Subcutaneous abdominal adipose tissue (tissue), 5 donors: ENCODE data around the gene NAV1.

Source experiments
- H3K27ac ChIP-seq: one replicate; pipeline ENCODE4 v1.7.0; 2013; ENCODE audit warnings: low read depth, mild to moderate bottlenecking, inconsistent platforms, low read length, moderate library complexity
- H3K27me3 ChIP-seq, 5 donors: one replicate each; pipeline ENCODE4 v1.7.0; 2013; ENCODE audit warnings: low read length in 5 of 5, inconsistent platforms in 1 of 5; ENCODE audit not compliant: control insufficient read depth in 5 of 5, insufficient read depth in 4 of 5
- H3K36me3 ChIP-seq, 5 donors: one replicate each; pipeline ENCODE4 v1.7.0; 2013; ENCODE audit warnings: low read length in 5 of 5; ENCODE audit not compliant: control insufficient read depth in 5 of 5, insufficient read depth in 5 of 5
- H3K4me1 ChIP-seq, 5 donors: one replicate each; pipeline ENCODE4 v1.7.0; 2013; ENCODE audit warnings: low read length in 5 of 5, mild to moderate bottlenecking in 3 of 5, moderate library complexity in 1 of 5; ENCODE audit not compliant: control insufficient read depth in 5 of 5, insufficient read depth in 5 of 5
- H3K4me3 ChIP-seq, 5 donors: one replicate each; pipeline ENCODE4 v1.7.0; 2013; ENCODE audit warnings: low read length in 5 of 5, low read depth in 1 of 5
- H3K9ac ChIP-seq, 5 donors: one replicate each; pipeline ENCODE4 v1.7.0; 2013; ENCODE audit warnings: low read length in 5 of 5, mild to moderate bottlenecking in 4 of 5, moderate library complexity in 3 of 5
- H3K9me3 ChIP-seq, 5 donors: one replicate each; pipeline ENCODE4 v1.7.0; 2013; ENCODE audit warnings: low read length in 5 of 5; ENCODE audit not compliant: control insufficient read depth in 5 of 5
- donor health status: healthy.
- donor health status: healthy.
- donor health status: healthy.
- donor health status: healthy.
- donor health status: healthy.

Gene NAV1

GRCh38 chr1:201562659-201563405 is 23.9 kb downstream of the NAV1 start:
- H3K27ac ChIP-seq: peak overlapping the region; percentile 54
- peaks cover 0 to 2% (median 0%) of the 10 kb centered on the region in 5 donors for H3K27me3 ChIP-seq
- H3K4me1 ChIP-seq: peaks cover 17 to 95% (median 60%) of the 10 kb centered on the region in 5 donors
- H3K9ac ChIP-seq: peak overlapping the region in 1 of 5 donors; percentile 13
- no peak overlapping the region for H3K4me3 ChIP-seq
- no peaks in the 10 kb centered on the region for H3K9me3 ChIP-seq
- no peaks in the 10 kb centered on the region for H3K36me3 ChIP-seq

- Histone ChIP-seq H3K27ac (peak overlapping the region; percentile 46), H3K36me3 (no peaks in the 10 kb centered on the region), H3K4me1 (peaks cover 18 to 95% (median 59%) of the 10 kb centered on the region in 5 donors), H3K9ac (no peak overlapping the region), H3K27me3 (peaks cover 0 to 2% (median 0%) of the 10 kb centered on the region in 5 donors), H3K9me3 (no peaks in the 10 kb centered on the region), H3K4me3 (no peak overlapping the region)
These were observed 24.5 kb downstream of the NAV1 start for GRCh38 chr1:201563406-201563780.

DNA sequence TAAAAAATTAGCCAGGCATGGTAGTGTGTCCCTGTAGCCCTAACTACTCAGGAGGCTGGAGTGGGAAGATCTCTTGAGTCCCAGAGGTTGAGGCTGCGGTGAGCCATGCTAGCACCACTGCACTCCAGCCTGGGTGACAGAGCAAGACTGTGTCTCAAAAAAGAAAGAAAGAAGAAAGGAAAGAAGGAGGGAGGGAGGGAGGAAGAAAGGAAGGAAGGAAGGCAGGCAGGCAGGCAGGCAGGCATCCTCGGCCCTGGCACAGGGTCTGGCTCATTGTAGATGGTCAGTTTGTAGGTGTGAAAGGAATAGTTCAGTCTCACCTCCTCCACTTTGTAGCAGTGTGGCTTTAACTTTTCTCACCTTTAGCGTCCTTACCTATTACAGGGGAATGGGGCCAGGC is 25.0 kb downstream of the NAV1 start:
- Histone ChIP-seq H3K4me1 (peaks cover 18 to 97% (median 63%) of the 10 kb centered on the region in 5 donors), H3K9me3 (no peaks in the 10 kb centered on the region), H3K27ac (peak overlapping the region; percentile 46)

DNA sequence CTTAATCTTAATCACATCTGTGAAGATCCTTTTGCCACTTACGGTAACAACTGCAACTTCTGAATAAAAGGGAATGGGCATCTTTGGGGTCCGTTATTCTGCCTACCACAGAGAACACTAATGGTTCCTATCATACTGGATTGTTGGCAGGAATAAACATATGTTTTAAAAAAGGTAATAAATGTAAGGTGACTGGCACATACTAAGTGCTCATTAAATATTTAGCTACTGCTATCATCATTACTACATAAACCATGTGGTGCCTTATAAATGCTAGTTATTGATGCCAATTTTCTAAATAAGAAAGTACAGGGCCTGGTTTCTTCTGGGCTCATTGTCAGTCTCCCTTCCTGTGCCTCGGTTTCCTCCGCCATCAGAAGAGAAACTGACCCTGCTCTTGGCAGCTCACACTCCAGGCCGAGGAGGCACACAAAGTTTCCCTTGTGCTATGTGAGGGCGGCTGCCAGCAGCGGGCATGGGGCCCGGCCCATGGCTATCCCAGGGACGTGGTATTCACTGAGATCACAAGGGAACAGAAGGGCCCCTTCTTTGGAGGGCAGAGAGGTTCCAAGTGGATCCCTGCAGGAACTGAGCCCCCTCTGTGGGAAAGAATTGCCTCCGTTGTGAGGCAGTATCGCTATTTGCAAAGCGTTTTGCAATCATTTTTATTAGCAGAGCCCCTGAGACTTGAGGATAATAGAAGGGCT is 26.2 kb downstream of the NAV1 start:
- H3K9ac ChIP-seq: no peak overlapping the region
- peaks cover 0 to 2% (median 0%) of the 10 kb centered on the region in 5 donors for H3K27me3 ChIP-seq
- peaks cover 11 to 97% (median 60%) of the 10 kb centered on the region in 5 donors for H3K4me1 ChIP-seq
- no peaks in the 10 kb centered on the region for H3K36me3 ChIP-seq
- no peaks in the 10 kb centered on the region for H3K9me3 ChIP-seq
- H3K27ac ChIP-seq: no peak overlapping the region
- no peak overlapping the region for H3K4me3 ChIP-seq

More for the DNA sequence above, 25.0 kb downstream of the NAV1 start:
- Histone ChIP-seq H3K9ac (no peak overlapping the region), H3K27me3 (peaks cover 0 to 2% (median 0%) of the 10 kb centered on the region in 5 donors), H3K36me3 (no peaks in the 10 kb centered on the region), H3K4me3 (no peak overlapping the region)

- Histone ChIP-seq H3K9me3 (no peaks in the 10 kb centered on the region), H3K4me3 (no peak overlapping the region), H3K9ac (peak overlapping the region in 1 of 5 donors; percentile 34), H3K36me3 (no peaks in the 10 kb centered on the region), H3K27ac (peak overlapping the region; percentile 54), H3K4me1 (peaks cover 4 to 97% (median 54%) of the 10 kb centered on the region in 5 donors), H3K27me3 (peaks cover 0 to 2% (median 0%) of the 10 kb centered on the region in 5 donors)
These were observed 27.0 kb downstream of the NAV1 start for GRCh38 chr1:201565771-201566528.

DNA sequence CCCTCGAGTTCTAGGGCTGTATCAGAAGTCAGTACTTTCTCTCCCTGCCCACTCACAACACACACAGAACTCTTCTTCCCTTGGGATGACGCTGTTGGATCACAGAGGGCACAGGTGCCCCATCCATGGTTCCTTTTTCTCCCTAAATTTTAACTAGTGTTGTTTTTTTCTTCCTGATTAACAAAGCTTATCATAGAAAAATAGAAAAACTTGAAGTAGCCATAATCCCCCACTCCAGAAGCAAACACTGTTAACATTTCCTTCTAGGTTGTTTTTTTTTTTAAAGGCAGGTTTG is 27.5 kb downstream of the NAV1 start:
- Histone ChIP-seq H3K9me3 (no peaks in the 10 kb centered on the region), H3K4me3 (no peak overlapping the region), H3K36me3 (no peaks in the 10 kb centered on the region), H3K4me1 (peaks cover 3 to 97% (median 51%) of the 10 kb centered on the region in 5 donors), H3K9ac (no peak overlapping the region), H3K27me3 (peaks cover 0 to 2% (median 0%) of the 10 kb centered on the region in 5 donors), H3K27ac (peak overlapping the region; percentile 54)

DNA sequence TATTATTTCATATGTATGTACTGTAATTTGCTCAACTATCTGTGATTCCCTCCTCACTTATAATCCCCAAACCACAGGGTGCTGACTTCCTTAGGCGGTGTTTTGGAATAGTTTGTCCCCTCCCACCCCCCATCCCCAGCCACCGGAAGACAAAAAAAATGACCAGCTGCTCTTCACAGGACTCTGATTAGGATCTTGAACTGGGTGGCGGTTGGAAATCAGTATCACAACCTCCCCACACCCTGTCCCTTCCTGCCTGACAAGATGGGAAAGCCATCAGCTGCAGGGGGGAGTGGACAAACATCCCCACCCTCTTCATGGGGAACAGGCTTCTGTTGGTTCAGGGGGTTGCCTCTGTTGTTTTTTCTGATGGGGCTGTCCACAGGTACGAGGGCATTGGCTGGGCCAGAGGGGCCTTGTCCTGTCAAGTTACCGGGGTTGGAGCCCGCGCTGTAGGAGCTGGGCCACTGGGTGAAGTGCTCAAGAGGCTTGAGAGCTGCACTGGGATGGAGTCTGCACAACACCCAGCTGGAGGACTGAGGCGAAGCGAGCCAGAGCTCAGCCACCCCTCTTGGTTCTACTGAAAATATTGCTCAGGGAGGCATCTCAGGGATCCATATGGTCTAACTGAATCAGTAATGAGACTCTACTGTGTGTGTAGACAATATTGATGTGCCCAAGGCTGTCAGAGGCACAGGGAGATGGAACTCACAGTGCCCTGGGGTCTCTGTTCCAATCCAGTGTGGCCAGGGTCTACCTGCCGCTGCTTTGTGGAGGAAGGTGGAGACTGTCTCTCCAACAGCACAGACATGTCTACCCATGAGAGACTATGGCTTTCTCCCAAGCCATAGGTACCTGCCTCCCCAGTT is 28.2 kb downstream of the NAV1 start:
- no peak overlapping the region for H3K9ac ChIP-seq
- H3K9me3 ChIP-seq: no peaks in the 10 kb centered on the region
- H3K4me1 ChIP-seq: peaks cover 3 to 92% (median 44%) of the 10 kb centered on the region in 5 donors
- peaks cover 0 to 2% (median 0%) of the 10 kb centered on the region in 5 donors for H3K27me3 ChIP-seq
- H3K36me3 ChIP-seq: no peaks in the 10 kb centered on the region
- peak overlapping the region; percentile 10 for H3K27ac ChIP-seq
- H3K4me3 ChIP-seq: no peak overlapping the region

DNA sequence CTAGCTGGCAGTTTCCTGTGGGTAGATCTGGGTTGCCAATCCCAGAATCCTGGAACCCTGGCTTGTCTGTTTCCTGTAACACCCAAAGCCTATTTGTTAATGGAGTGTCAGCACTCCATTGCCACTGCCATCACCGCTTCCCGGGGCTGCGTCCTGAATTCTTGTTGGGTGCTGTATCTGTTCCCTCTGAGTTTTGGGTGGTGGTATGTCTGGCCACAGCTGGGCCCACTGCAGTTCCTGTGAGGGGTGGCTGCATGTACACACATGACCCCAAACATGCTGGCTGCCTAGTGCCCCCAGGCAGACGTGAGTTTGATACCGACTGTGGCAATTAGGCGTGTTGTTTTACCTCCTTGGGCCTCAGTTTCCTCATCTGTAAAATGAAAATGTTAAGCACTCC is 29.3 kb downstream of the NAV1 start:
- H3K36me3 ChIP-seq: no peaks in the 10 kb centered on the region
- peaks cover 0 to 2% (median 0%) of the 10 kb centered on the region in 5 donors for H3K27me3 ChIP-seq
- H3K4me3 ChIP-seq: no peak overlapping the region
- peaks cover 3 to 88% (median 33%) of the 10 kb centered on the region in 5 donors for H3K4me1 ChIP-seq
- no peak overlapping the region for H3K9ac ChIP-seq
- H3K9me3 ChIP-seq: no peaks in the 10 kb centered on the region
- no peak overlapping the region for H3K27ac ChIP-seq

DNA sequence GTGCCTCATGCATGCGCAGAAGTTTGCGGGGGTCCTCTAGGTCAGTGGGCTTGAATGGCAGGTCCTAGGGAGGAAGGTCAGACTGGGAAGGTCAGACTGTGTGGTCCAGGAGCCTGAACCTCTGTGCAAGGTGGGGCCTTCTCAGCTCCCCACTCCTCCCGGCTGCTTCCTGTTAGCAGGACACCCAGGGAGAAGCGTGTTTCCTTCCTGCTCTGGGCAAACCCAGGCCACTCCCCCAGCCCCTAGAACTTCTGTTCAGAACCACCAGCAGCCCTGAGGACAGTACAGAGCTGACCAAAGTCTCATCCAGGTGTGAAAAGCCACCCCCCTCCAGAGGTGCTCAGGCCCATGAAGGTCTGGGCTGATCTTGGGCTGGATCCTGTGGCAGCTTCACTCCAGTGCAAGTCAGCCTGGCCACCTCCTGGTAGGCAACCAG is 29.9 kb downstream of the NAV1 start:
- no peaks in the 10 kb centered on the region for H3K36me3 ChIP-seq
- H3K9me3 ChIP-seq: no peaks in the 10 kb centered on the region
- no peak overlapping the region for H3K27ac ChIP-seq
- peaks cover 3 to 85% (median 27%) of the 10 kb centered on the region in 5 donors for H3K4me1 ChIP-seq
- no peak overlapping the region for H3K4me3 ChIP-seq
- H3K27me3 ChIP-seq: peaks cover 0 to 2% (median 0%) of the 10 kb centered on the region in 5 donors
- no peak overlapping the region for H3K9ac ChIP-seq
